HepG2 (cell line): ENCODE results near the gene CGB5. TPM values are rescaled to one million over a fixed set of nuclear protein-coding genes. Genes with fewer than 3 reads are reported as not detected.
A peak's percentile ranks its signal among the peaks of the same experiment; 100 is the strongest.

Experiments
- AHR ChIP-seq: IDR thresholded peaks from 2 replicates; pipeline ENCODE4 v1.6.1; 2018; ENCODE audit warnings: missing genetic modification reagents, missing compliant biosample characterization
- HNRNPLL ChIP-seq: fragments of 200-400 bp; formaldehyde crosslinking; IDR thresholded peaks from 2 replicates; pipeline ENCODE4 v1.6.1; 2017; ENCODE audit warnings: mild to moderate bottlenecking, low read depth, low read length; ENCODE audit not compliant: poor library complexity, severe bottlenecking
- NFATC3 ChIP-seq: sonication (generic); formaldehyde crosslinking; IDR thresholded peaks from 2 replicates; pipeline ENCODE4 v1.5.1; 2020; ENCODE audit warnings: mild to moderate bottlenecking, missing genetic modification reagents
- PAF1 ChIP-seq: IDR thresholded peaks from 2 replicates; pipeline ENCODE4 v1.6.1; 2016; ENCODE audit warnings: missing genetic modification reagents, missing compliant biosample characterization
- ZKSCAN1 ChIP-seq: fragments of 150-350 bp; IDR thresholded peaks from 2 replicates; pipeline ENCODE4 v1.6.1; 2014; ENCODE audit warnings: low read length
- ZMYM4 ChIP-seq: sonication (generic); formaldehyde crosslinking; IDR thresholded peaks from 2 replicates; pipeline ENCODE4 v1.8.1; 2023; ENCODE audit warnings: mild to moderate bottlenecking, missing genetic modification reagents
- ZSCAN9 ChIP-seq: IDR thresholded peaks from 2 replicates; pipeline ENCODE4 v1.6.1; 2016; ENCODE audit warnings: borderline replicate concordance
- polyA plus RNA-seq, 8 experiments: library from polyadenylated mRNA; depleted of rRNA in 3 of 8; stranded (reverse) in 7 of 8; unstranded in 1 of 8; fragments of >200 nt; fragmentation: Illumina TruSeq in 4 of 8; extraction: Trizol in 4 of 8; gene quantifications; 2 replicates each; pipeline versions ENCODE4 v1.2.1 to v1.2.3, GENCODE V29; 2011 to 2016; ENCODE audit warnings: low read depth in 4 of 8, missing spikeins in 1 of 8, mixed read lengths in 1 of 8; ENCODE audit not compliant: insufficient read depth in 1 of 8
- total RNA-seq, 5 experiments: library from RNA; depleted of rRNA; stranded (reverse); fragments of >200 nt; fragmentation: Illumina TruSeq; extraction: Trizol; gene quantifications; 2 replicates each; pipeline ENCODE4 v1.2.3, GENCODE V29; 2016; ENCODE audit warnings: low read depth in 1 of 5
- TF ChIP-seq, protein P1 (sequence below): sonication (generic); formaldehyde crosslinking; IDR thresholded peaks from 2 replicates; pipeline ENCODE4 v1.8.1; 2023; ENCODE audit warnings: missing genetic modification reagents, mild to moderate bottlenecking, borderline replicate concordance
- TF ChIP-seq, protein P2 (sequence below): sonication (generic); formaldehyde crosslinking; IDR thresholded peaks from 2 replicates; pipeline ENCODE4 v1.4.0; 2020; ENCODE audit warnings: missing genetic modification reagents, borderline replicate concordance
- TF ChIP-seq, protein P3 (sequence below): sonication (generic); formaldehyde crosslinking; conservative IDR thresholded peaks from 2 replicates; pipeline ENCODE4 v1.8.0; 2022; ENCODE audit warnings: mild to moderate bottlenecking, moderate library complexity, missing genetic modification reagents
- TF ChIP-seq, protein P4 (sequence below): sonication (generic); formaldehyde crosslinking; IDR thresholded peaks from 2 replicates; pipeline ENCODE4 v1.4.0; 2020; ENCODE audit warnings: missing genetic modification reagents

The CGB5 gene
- total and polyA plus RNA-seq, 2 of the 13 experiments (the other 11 are each of a cell fraction or from before 2014, with no cell fraction given), result not detected

DNA sequence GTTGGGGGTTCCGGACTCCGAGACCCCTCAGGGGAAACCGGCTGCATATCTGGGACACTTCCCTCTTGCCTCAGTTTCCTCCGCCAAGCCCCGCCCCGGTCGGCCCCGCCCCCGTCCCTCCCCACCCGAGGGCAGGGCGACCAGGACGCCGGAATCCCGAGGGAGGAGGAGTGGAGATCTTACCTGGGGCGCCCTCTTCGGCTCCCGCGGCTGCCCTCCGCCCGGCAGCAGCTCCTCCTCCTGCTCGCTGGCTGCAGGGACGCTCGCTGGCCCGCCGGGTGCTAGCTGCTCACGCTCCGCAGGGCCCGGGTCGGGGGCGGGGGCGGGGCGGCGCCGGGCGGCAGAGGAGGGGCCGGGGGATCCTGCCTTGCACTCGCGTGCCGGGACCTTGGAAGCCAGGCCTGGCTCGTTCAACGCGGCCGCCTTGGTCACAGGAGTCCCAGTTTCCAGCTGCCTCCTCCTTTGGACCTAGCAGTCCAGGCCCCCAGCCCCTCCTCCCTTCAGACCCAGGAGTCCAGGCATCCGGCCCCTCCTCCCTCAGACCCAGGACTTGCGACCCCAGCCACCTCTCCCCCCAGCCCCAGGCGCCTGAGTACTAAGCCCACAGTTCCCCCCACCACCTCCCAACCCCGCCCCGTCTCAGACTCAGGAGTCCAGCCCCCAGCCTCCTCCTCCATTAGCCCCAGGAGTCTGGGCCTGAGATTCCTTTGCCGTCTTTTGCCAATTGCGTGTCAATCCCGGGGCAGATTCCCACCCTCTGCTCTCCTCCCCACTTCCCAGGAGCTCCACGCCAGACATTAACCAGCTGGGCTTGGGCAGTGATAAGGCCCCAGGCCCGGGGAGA, 21.3 kb downstream of the CGB5 start, which contains the start of gene NTF4 (continued):
- TF ChIP-seq, protein P1, sequence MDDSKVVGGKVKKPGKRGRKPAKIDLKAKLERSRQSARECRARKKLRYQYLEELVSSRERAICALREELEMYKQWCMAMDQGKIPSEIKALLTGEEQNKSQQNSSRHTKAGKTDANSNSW, result no peak
- TF ChIP-seq, protein P2, sequence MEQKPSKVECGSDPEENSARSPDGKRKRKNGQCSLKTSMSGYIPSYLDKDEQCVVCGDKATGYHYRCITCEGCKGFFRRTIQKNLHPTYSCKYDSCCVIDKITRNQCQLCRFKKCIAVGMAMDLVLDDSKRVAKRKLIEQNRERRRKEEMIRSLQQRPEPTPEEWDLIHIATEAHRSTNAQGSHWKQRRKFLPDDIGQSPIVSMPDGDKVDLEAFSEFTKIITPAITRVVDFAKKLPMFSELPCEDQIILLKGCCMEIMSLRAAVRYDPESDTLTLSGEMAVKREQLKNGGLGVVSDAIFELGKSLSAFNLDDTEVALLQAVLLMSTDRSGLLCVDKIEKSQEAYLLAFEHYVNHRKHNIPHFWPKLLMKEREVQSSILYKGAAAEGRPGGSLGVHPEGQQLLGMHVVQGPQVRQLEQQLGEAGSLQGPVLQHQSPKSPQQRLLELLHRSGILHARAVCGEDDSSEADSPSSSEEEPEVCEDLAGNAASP (CRISPR knock-in tag), result no peak
- no peak for TF ChIP-seq ZKSCAN1
- no peak for TF ChIP-seq NFATC3 (CRISPR knock-in tag)
- no peak for TF ChIP-seq ZSCAN9 (CRISPR knock-in tag)
- no peak for TF ChIP-seq PAF1 (CRISPR knock-in tag)
- no peak for TF ChIP-seq AHR (CRISPR knock-in tag)
- peak; percentile 4 for TF ChIP-seq HNRNPLL
- TF ChIP-seq, protein P3, sequence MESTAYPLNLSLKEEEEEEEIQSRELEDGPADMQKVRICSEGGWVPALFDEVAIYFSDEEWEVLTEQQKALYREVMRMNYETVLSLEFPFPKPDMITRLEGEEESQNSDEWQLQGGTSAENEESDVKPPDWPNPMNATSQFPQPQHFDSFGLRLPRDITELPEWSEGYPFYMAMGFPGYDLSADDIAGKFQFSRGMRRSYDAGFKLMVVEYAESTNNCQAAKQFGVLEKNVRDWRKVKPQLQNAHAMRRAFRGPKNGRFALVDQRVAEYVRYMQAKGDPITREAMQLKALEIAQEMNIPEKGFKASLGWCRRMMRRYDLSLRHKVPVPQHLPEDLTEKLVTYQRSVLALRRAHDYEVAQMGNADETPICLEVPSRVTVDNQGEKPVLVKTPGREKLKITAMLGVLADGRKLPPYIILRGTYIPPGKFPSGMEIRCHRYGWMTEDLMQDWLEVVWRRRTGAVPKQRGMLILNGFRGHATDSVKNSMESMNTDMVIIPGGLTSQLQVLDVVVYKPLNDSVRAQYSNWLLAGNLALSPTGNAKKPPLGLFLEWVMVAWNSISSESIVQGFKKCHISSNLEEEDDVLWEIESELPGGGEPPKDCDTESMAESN (CRISPR knock-in tag), result 0 out of 2 replicates have a peak, but pooled peaks have one; percentile 19
- TF ChIP-seq, protein P4, sequence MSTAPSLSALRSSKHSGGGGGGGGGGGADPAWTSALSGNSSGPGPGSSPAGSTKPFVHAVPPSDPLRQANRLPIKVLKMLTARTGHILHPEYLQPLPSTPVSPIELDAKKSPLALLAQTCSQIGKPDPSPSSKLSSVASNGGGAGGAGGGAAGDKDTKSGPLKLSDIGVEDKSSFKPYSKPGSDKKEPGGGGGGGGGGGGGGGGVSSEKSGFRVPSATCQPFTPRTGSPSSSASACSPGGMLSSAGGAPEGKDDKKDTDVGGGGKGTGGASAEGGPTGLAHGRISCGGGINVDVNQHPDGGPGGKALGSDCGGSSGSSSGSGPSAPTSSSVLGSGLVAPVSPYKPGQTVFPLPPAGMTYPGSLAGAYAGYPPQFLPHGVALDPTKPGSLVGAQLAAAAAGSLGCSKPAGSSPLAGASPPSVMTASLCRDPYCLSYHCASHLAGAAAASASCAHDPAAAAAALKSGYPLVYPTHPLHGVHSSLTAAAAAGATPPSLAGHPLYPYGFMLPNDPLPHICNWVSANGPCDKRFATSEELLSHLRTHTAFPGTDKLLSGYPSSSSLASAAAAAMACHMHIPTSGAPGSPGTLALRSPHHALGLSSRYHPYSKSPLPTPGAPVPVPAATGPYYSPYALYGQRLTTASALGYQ (CRISPR knock-in tag), result no peak
- no peak for TF ChIP-seq ZMYM4
